H1 (cell line): ENCODE data around the gene SRGAP3.

ENCODE experiments used
- ASH2L ChIP-seq: fragments of 200-600, 300-600 bp; sonication (generic); IDR thresholded peaks from one replicate; pipeline ENCODE4 v1.7.1; 2017; ENCODE audit warnings: low read length
- USF2 ChIP-seq: IDR thresholded peaks from 2 replicates; pipeline ENCODE4 v1.6.1; 2011; ENCODE audit warnings: low read length, improper control_type of control experiment

GRCh38 chr3:8992199-8992598 lies 257.2 kb downstream of the SRGAP3 start:
- TF ChIP-seq USF2: no peak
- no peak for TF ChIP-seq ASH2L
